HepG2 (cell line): ENCODE measurements around the gene PYGL. TPM values are rescaled to one million over a fixed set of nuclear protein-coding genes. Genes with fewer than 3 reads are reported as not detected.

Experiments
- ADNP ChIP-seq: sonication (generic); formaldehyde crosslinking; IDR thresholded peaks from 2 replicates; pipeline ENCODE4 v1.4.0; 2020; ENCODE audit warnings: missing genetic modification reagents
- FOSL2 ChIP-seq: sonication (generic); formaldehyde crosslinking; IDR thresholded peaks from 2 replicates; pipeline ENCODE4 v1.4.0; 2020; ENCODE audit warnings: missing genetic modification reagents
- KDM6A ChIP-seq: IDR thresholded peaks from 2 replicates; pipeline ENCODE4 v1.6.1; 2016; ENCODE audit warnings: low read depth
- KLF16 ChIP-seq, 2 experiments: sonication (generic) in 1 of 2; formaldehyde crosslinking in 1 of 2; IDR thresholded peaks; 2 replicates each; pipeline versions ENCODE4 v1.6.1 to v1.8.0; 2016 to 2023; ENCODE audit warnings: missing genetic modification reagents in 2 of 2, missing compliant biosample characterization in 1 of 2
- NFIB ChIP-seq: sonication (generic); formaldehyde crosslinking; IDR thresholded peaks from 2 replicates; pipeline ENCODE4 v1.9.0; 2021; ENCODE audit warnings: missing genetic modification reagents, mild to moderate bottlenecking, borderline replicate concordance
- REXO4 ChIP-seq: sonication (generic); formaldehyde crosslinking; IDR thresholded peaks from 2 replicates; pipeline ENCODE4 v1.8.0; 2022; ENCODE audit warnings: missing genetic modification reagents, mild to moderate bottlenecking, borderline replicate concordance
- SIX4 ChIP-seq: sonication (generic); formaldehyde crosslinking; IDR thresholded peaks from 2 replicates; pipeline ENCODE4 v1.4.0; 2020; ENCODE audit warnings: missing genetic modification reagents
- SMARCC2 ChIP-seq: fragments of 450-650 bp; IDR thresholded peaks from 2 replicates; pipeline ENCODE4 v1.6.1; 2017; ENCODE audit warnings: antibody characterized with exemption, mild to moderate bottlenecking
- SP1 ChIP-seq, 2 experiments: fragments of 450-650 bp in 1 of 2; sonication (generic) in 1 of 2; formaldehyde crosslinking in 1 of 2; IDR thresholded peaks; 2 replicates each; pipeline versions ENCODE4 v1.4.0 to v1.6.1; 2016 to 2020; ENCODE audit warnings: missing genetic modification reagents in 1 of 2
- SYNCRIP ChIP-seq: fragments of 200-400 bp; formaldehyde crosslinking; IDR thresholded peaks from 2 replicates; pipeline ENCODE4 v1.6.1; 2018; ENCODE audit warnings: mild to moderate bottlenecking, low read depth, low read length; ENCODE audit not compliant: insufficient read depth
- TAF15 ChIP-seq: fragments of 200-400 bp; formaldehyde crosslinking; IDR thresholded peaks from one replicate; pipeline ENCODE4 v1.6.1; 2018; ENCODE audit warnings: mild to moderate bottlenecking, low read depth, low read length; ENCODE audit not compliant: poor library complexity, severe bottlenecking
- U2AF2 ChIP-seq: fragments of 200-400 bp; formaldehyde crosslinking; IDR thresholded peaks from 2 replicates; pipeline ENCODE4 v1.6.1; 2017; ENCODE audit warnings: low read depth, mild to moderate bottlenecking, low read length
- XBP1 ChIP-seq: sonication (generic); formaldehyde crosslinking; IDR thresholded peaks from 2 replicates; pipeline ENCODE4 v1.5.0; 2020; ENCODE audit warnings: missing genetic modification reagents
- ZBTB3 ChIP-seq: sonication (generic); formaldehyde crosslinking; IDR thresholded peaks from 2 replicates; pipeline ENCODE4 v1.4.0; 2020; ENCODE audit warnings: low read depth, mild to moderate bottlenecking, moderate library complexity, missing genetic modification reagents, borderline replicate concordance
- ZMYM3 ChIP-seq: sonication (generic); formaldehyde crosslinking; IDR thresholded peaks from 2 replicates; pipeline ENCODE4 v1.5.1; 2020; ENCODE audit warnings: mild to moderate bottlenecking, missing genetic modification reagents
- ZNF552 ChIP-seq: sonication (generic); formaldehyde crosslinking; IDR thresholded peaks from 2 replicates; pipeline ENCODE4 v1.9.0; 2022; ENCODE audit warnings: missing genetic modification reagents, mild to moderate bottlenecking, borderline replicate concordance
- ZNF839 ChIP-seq: sonication (generic); formaldehyde crosslinking; IDR thresholded peaks from 2 replicates; pipeline ENCODE4 v1.4.0; 2020; ENCODE audit warnings: missing genetic modification reagents, mild to moderate bottlenecking, borderline replicate concordance
- polyA plus RNA-seq, 8 experiments: library from polyadenylated mRNA; depleted of rRNA in 3 of 8; stranded (reverse) in 7 of 8; unstranded in 1 of 8; fragments of >200 nt; fragmentation: Illumina TruSeq in 4 of 8; extraction: Trizol in 4 of 8; gene quantifications; 2 replicates each; pipeline versions ENCODE4 v1.2.1 to v1.2.3, GENCODE V29; 2011 to 2016; ENCODE audit warnings: low read depth in 4 of 8, missing spikeins in 1 of 8, mixed read lengths in 1 of 8; ENCODE audit not compliant: insufficient read depth in 1 of 8
- total RNA-seq, 5 experiments: library from RNA; depleted of rRNA; stranded (reverse); fragments of >200 nt; fragmentation: Illumina TruSeq; extraction: Trizol; gene quantifications; 2 replicates each; pipeline ENCODE4 v1.2.3, GENCODE V29; 2016; ENCODE audit warnings: low read depth in 1 of 5
- TF ChIP-seq, protein P1 (sequence below): sonication (generic); formaldehyde crosslinking; IDR thresholded peaks from 2 replicates; pipeline ENCODE4 v1.4.0; 2020; ENCODE audit warnings: missing genetic modification reagents, borderline replicate concordance
- TF ChIP-seq, protein P2 (sequence below): sonication (generic); formaldehyde crosslinking; IDR thresholded peaks from 2 replicates; pipeline ENCODE4 v1.4.0; 2020; ENCODE audit warnings: missing genetic modification reagents, low read depth, mild to moderate bottlenecking, borderline replicate concordance
- TF ChIP-seq, protein P3 (sequence below): sonication (generic); formaldehyde crosslinking; conservative IDR thresholded peaks from 2 replicates; pipeline ENCODE4 v1.4.0; 2020; ENCODE audit warnings: missing genetic modification reagents
- TF ChIP-seq, protein P4 (sequence below): sonication (generic); formaldehyde crosslinking; IDR thresholded peaks from 2 replicates; pipeline ENCODE4 v1.5.1; 2020; ENCODE audit warnings: missing genetic modification reagents, mild to moderate bottlenecking, borderline replicate concordance
- TF ChIP-seq, protein P5 (sequence below): sonication (generic); formaldehyde crosslinking; IDR thresholded peaks from 2 replicates; pipeline ENCODE4 v1.9.0; 2021; ENCODE audit warnings: missing genetic modification reagents, mild to moderate bottlenecking, borderline replicate concordance
- TF ChIP-seq, protein P6 (sequence below): sonication (generic); formaldehyde crosslinking; IDR thresholded peaks from 2 replicates; pipeline ENCODE4 v1.8.1; 2023; ENCODE audit warnings: missing genetic modification reagents, mild to moderate bottlenecking, borderline replicate concordance

Gene PYGL
- total and polyA plus RNA-seq, 2 of the 13 experiments (the other 11 are each of a cell fraction or from before 2014, with no cell fraction given), result 98.4 to 110 TPM

DNA sequence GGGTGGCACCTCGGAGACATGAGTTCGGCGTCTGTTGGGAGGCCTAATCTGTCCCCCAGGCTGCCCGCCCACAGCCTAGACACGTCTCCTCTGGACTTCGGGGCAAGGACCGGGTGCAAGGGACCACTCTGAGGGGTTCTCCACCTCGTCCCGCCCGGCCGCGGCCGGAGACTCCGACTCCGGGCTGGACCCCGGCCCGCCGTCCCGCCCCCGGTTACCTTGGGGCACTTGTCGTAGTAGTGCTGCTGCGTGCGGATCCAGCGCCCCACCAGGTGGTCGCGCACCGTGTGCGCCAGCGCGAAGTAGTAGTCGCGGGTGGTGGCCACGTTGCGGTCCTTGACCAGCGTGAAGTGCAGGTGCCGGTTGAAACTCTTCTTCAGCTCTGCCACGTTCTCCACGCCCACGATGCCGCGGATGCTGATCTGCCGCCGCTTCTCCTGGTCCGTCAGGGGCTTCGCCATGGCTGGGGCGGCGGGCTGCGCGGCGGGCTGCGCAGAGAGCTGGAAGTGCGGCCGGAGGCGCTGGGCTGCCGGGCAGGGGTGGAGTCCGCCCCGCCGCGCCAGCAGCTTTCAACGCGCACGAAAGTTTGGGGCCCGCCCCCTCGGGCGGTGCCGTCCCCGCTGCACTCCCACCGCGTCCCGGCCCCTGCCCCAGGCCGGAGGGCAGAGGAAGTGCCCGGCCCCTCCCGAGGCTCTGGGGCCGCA, at the start of gene PYGL (continued):
- TF ChIP-seq, protein P1, sequence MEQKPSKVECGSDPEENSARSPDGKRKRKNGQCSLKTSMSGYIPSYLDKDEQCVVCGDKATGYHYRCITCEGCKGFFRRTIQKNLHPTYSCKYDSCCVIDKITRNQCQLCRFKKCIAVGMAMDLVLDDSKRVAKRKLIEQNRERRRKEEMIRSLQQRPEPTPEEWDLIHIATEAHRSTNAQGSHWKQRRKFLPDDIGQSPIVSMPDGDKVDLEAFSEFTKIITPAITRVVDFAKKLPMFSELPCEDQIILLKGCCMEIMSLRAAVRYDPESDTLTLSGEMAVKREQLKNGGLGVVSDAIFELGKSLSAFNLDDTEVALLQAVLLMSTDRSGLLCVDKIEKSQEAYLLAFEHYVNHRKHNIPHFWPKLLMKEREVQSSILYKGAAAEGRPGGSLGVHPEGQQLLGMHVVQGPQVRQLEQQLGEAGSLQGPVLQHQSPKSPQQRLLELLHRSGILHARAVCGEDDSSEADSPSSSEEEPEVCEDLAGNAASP, result no peak
- TF ChIP-seq SYNCRIP (no peak), SMARCC2 (no peak), REXO4 (CRISPR knock-in tag) (no peak; the same call in 1 of the 2 replicates), ZBTB3 (CRISPR knock-in tag) (0 out of 2 replicates have a peak, but pooled peaks have one; percentile 3), NFIB (no peak), ADNP (CRISPR knock-in tag) (no peak), KDM6A (no peak), XBP1 (CRISPR knock-in tag) (no peak), ZMYM3 (CRISPR knock-in tag) (no peak), KLF16 (CRISPR knock-in tag; IDR thresholded peaks at IDR 0.05) (peak in 1 of 2 experiments; percentile 69; a peak in 1 of 4 replicates), FOSL2 (CRISPR knock-in tag) (0 out of 2 replicates have a peak, but pooled peaks have one; percentile 8), TAF15 (no peak), U2AF2 (no peak), ZNF839 (CRISPR knock-in tag) (no peak), ZNF552 (CRISPR knock-in tag) (no peak), SP1 (IDR thresholded peaks at IDR 0.05) (no peak), SP1 (CRISPR knock-in tag; IDR thresholded peaks at IDR 0.05) (no peak), SIX4 (no peak)
- TF ChIP-seq, protein P2, sequence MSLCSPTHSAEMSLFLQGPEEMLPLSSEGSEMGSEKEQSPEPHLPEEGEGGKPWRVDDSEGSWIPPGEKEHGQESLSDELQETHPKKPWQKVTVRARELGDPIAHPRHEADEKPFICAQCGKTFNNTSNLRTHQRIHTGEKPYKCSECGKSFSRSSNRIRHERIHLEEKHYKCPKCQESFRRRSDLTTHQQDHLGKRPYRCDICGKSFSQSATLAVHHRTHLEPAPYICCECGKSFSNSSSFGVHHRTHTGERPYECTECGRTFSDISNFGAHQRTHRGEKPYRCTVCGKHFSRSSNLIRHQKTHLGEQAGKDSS (CRISPR knock-in tag), result peak; percentile 79; the same call in 1 of the 2 replicates
- TF ChIP-seq, protein P3, sequence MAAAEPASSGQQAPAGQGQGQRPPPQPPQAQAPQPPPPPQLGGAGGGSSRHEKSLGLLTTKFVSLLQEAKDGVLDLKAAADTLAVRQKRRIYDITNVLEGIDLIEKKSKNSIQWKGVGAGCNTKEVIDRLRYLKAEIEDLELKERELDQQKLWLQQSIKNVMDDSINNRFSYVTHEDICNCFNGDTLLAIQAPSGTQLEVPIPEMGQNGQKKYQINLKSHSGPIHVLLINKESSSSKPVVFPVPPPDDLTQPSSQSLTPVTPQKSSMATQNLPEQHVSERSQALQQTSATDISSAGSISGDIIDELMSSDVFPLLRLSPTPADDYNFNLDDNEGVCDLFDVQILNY (CRISPR knock-in tag), result no peak; the same call in 1 of the 2 replicates
- TF ChIP-seq, protein P4, sequence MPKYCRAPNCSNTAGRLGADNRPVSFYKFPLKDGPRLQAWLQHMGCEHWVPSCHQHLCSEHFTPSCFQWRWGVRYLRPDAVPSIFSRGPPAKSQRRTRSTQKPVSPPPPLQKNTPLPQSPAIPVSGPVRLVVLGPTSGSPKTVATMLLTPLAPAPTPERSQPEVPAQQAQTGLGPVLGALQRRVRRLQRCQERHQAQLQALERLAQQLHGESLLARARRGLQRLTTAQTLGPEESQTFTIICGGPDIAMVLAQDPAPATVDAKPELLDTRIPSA, result peak; percentile 87; the same call in 1 of the 2 replicates
- TF ChIP-seq, protein P5, sequence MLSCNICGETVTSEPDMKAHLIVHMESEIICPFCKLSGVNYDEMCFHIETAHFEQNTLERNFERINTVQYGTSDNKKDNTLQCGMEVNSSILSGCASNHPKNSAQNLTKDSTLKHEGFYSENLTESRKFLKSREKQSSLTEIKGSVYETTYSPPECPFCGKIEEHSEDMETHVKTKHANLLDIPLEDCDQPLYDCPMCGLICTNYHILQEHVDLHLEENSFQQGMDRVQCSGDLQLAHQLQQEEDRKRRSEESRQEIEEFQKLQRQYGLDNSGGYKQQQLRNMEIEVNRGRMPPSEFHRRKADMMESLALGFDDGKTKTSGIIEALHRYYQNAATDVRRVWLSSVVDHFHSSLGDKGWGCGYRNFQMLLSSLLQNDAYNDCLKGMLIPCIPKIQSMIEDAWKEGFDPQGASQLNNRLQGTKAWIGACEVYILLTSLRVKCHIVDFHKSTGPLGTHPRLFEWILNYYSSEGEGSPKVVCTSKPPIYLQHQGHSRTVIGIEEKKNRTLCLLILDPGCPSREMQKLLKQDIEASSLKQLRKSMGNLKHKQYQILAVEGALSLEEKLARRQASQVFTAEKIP, result no peak
- TF ChIP-seq, protein P6, sequence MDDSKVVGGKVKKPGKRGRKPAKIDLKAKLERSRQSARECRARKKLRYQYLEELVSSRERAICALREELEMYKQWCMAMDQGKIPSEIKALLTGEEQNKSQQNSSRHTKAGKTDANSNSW (CRISPR knock-in tag), result no peak; the same call in 1 of the 2 replicates
